SK-N-MC (cell line): Measurements from ENCODE around the gene GDNF.

Experiments used
- EZH2 ChIP-seq: fragments of 200-600 bp; sonication (generic); IDR thresholded peaks from one replicate; pipeline ENCODE4 v1.6.1; 2017; ENCODE audit warnings: antibody characterized with exemption
- POLR2AphosphoS5 ChIP-seq: IDR thresholded peaks from 2 replicates; pipeline ENCODE4 v1.6.1; 2012; ENCODE audit warnings: mild to moderate bottlenecking, low read depth, low read length, borderline replicate concordance

- TF ChIP-seq POLR2AphosphoS5 = no peak
- TF ChIP-seq EZH2 = no peak
Measured at GRCh38 chr5:37807015-37807414, 32.8 kb downstream of the GDNF start.
